Nephron (organoid): Measurements from ENCODE around the gene RBPMS2.

Experiments
- H3K27ac Mint-ChIP-seq, 3 experiments: 2 replicates each; pipeline ENCODE4 v1.8.0; 2020; ENCODE audit warnings: mixed read lengths in 3 of 3, mild to moderate bottlenecking in 2 of 3, moderate library complexity in 1 of 3
- H3K27me3 Mint-ChIP-seq: 2 replicates; pipeline ENCODE4 v1.8.0; 2021; ENCODE audit warnings: low read depth, mild to moderate bottlenecking, moderate library complexity, mixed read lengths
- H3K36me3 Mint-ChIP-seq: 2 replicates; pipeline ENCODE4 v1.8.0; 2020; ENCODE audit warnings: low read depth, mixed read lengths
- H3K4me1 Mint-ChIP-seq: 2 replicates; pipeline ENCODE4 v1.8.0; 2020; ENCODE audit warnings: mixed read lengths
- H3K4me3 Mint-ChIP-seq, 3 experiments: 2 replicates each; pipeline ENCODE4 v1.8.0; 2020; ENCODE audit warnings: mild to moderate bottlenecking in 3 of 3, mixed read lengths in 3 of 3, moderate library complexity in 2 of 3
- H3K9me3 Mint-ChIP-seq: 2 replicates; pipeline ENCODE4 v1.8.0; 2020; ENCODE audit warnings: mixed read lengths
- TF ChIP-seq, protein P1 (sequence below), 3 experiments: fragments of 200-600 bp; sonication (generic); IDR thresholded peaks; one replicate each; pipeline ENCODE4 v1.5.0; 2021; ENCODE audit warnings: antibody characterized with exemption in 3 of 3; ENCODE audit not compliant: unreplicated experiment in 3 of 3

Gene RBPMS2

DNA sequence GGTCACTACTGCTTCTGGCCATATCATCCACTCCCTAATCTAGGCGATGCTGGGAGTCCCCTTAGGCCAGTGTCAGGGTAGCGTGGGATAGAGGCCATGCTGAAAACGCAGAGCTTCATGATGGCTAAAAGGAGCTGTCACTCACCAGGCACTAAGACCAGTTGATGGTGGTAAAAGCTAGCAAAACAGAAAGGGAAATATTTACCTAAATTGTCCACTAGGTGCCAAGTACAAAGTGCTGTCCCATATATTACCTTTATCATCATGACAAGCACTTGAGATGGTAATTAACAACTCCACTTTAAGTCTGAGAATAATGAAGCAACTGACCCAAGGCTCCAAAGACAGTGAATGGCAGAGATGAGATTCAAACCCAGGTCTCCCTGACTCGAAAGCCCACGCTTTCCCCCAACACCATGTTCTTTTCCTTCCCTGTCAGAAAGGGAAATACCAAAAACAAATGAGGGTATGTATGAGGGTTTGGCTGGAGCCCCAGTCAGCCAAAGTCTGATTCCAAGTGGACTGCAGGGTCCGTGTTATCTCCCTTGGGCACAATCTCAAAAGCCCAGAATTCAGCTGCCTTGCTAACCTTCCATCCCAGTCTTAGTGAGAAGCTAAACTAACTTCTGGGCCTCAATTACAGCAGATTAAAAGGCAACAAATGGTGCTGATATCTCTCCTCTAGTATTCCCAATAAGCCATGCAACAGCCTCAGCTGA, 84.7 kb downstream of the RBPMS2 start:
- no peaks in the 10 kb centered on the region for H3K9me3 Mint-ChIP-seq
- H3K27me3 Mint-ChIP-seq: no peaks in the 10 kb centered on the region
- TF ChIP-seq, protein P1, sequence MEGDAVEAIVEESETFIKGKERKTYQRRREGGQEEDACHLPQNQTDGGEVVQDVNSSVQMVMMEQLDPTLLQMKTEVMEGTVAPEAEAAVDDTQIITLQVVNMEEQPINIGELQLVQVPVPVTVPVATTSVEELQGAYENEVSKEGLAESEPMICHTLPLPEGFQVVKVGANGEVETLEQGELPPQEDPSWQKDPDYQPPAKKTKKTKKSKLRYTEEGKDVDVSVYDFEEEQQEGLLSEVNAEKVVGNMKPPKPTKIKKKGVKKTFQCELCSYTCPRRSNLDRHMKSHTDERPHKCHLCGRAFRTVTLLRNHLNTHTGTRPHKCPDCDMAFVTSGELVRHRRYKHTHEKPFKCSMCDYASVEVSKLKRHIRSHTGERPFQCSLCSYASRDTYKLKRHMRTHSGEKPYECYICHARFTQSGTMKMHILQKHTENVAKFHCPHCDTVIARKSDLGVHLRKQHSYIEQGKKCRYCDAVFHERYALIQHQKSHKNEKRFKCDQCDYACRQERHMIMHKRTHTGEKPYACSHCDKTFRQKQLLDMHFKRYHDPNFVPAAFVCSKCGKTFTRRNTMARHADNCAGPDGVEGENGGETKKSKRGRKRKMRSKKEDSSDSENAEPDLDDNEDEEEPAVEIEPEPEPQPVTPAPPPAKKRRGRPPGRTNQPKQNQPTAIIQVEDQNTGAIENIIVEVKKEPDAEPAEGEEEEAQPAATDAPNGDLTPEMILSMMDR (IDR thresholded peaks at IDR 0.05; ENCODE audit: unreplicated experiment in 3 of 3): peak in 1 of 3 experiments; percentile 11
- peak overlapping the region; percentile 81 to 95 (median 84) for H3K27ac Mint-ChIP-seq
- H3K36me3 Mint-ChIP-seq: peaks cover 78% of the 10 kb centered on the region
- peaks cover 73% of the 10 kb centered on the region for H3K4me1 Mint-ChIP-seq
- H3K4me3 Mint-ChIP-seq: no peak overlapping the region

DNA sequence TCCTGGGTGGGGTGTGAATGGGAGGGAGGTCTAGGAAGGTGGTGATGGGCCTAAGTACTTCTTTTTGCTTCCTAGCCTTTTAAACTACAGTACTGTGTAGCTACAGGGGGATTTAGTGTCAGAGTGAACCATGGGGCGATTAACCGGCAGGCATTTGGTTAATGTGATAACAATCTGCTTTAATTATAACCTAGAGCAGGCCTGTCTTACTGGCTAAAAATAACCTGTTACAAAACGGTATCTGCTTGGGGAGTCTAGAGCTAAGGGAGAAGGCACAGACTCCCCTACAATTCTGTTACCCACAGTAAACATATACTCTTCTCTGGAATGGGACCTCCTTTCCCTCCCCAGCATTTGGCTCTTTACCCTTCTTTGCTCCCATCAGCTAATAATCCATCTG, 85.4 kb downstream of the RBPMS2 start:
- peaks cover 77% of the 10 kb centered on the region for H3K36me3 Mint-ChIP-seq
- no peak overlapping the region for H3K4me3 Mint-ChIP-seq
- no peaks in the 10 kb centered on the region for H3K27me3 Mint-ChIP-seq
- TF ChIP-seq, protein P1 (IDR thresholded peaks at IDR 0.05; ENCODE audit: unreplicated experiment in 3 of 3): no peak
- H3K27ac Mint-ChIP-seq: peak overlapping the region; percentile 55 to 95 (median 81)
- no peaks in the 10 kb centered on the region for H3K9me3 Mint-ChIP-seq
- peaks cover 72% of the 10 kb centered on the region for H3K4me1 Mint-ChIP-seq
